Skeletal muscle tissue (tissue), 2 donors: ENCODE data around the gene CLEC17A. TPM values are rescaled to one million over a fixed set of nuclear protein-coding genes. Genes with fewer than 3 reads are reported as not detected.

Source experiments
- small RNA-seq: library from RNA; depleted of rRNA; stranded (forward); fragments of <200 nt; gene quantifications from one replicate; pipeline ENCODE3, GENCODE V24; 2014
- total RNA-seq: library from RNA; depleted of rRNA; stranded (reverse); fragments of >200 nt; gene quantifications from one replicate; pipeline ENCODE4 v1.2.3, GENCODE V29; 2014

The CLEC17A gene
- total RNA-seq, 1 donor from 2014 or later = 0.52 TPM

Small RNA genes within 50 kb of the gene (small RNA-seq; reads per million reads assigned to genes)
- gene AC022149.2 = not detected
- not detected for gene RN7SL842P

Other genes with a start within 250 kb of the CLEC17A start
- 32.4 TPM for gene ADGRE5, start 201.6 kb upstream of the CLEC17A start, total RNA-seq
- gene DDX39A, start 163.7 kb upstream of the CLEC17A start, total RNA-seq = 24.5 TPM
- gene PKN1, start 149.8 kb upstream of the CLEC17A start, total RNA-seq = 57.9 TPM
- gene PTGER1, start 107.7 kb upstream of the CLEC17A start, total RNA-seq = not detected
- gene GIPC1, start 87.0 kb upstream of the CLEC17A start, total RNA-seq = 41.8 TPM
- 39.1 TPM for gene DNAJB1, start 64.7 kb upstream of the CLEC17A start, total RNA-seq
- gene TECR, start 53.5 kb upstream of the CLEC17A start, total RNA-seq = 83.0 TPM
- gene NDUFB7, start 11.0 kb upstream of the CLEC17A start, total RNA-seq = 525 TPM
- gene ADGRE3, start 91.8 kb downstream of the CLEC17A start, total RNA-seq = not detected
- 12.0 TPM for gene ZNF333, start 107.0 kb downstream of the CLEC17A start, total RNA-seq
- under 0.01 TPM for gene ADGRE2, start 195.5 kb downstream of the CLEC17A start, total RNA-seq